Fibroblast of upper back skin (primary cell): ENCODE measurements around the gene PDE6H.

Experiments used
- DNase-seq: peaks from one replicate; pipeline ENCODE4 v3.0.0-alpha.2; 2013

The PDE6H gene

GRCh38 chr12:14976658-14977057, 3.8 kb downstream of the PDE6H start:
- no peak for DNase-seq

DNA sequence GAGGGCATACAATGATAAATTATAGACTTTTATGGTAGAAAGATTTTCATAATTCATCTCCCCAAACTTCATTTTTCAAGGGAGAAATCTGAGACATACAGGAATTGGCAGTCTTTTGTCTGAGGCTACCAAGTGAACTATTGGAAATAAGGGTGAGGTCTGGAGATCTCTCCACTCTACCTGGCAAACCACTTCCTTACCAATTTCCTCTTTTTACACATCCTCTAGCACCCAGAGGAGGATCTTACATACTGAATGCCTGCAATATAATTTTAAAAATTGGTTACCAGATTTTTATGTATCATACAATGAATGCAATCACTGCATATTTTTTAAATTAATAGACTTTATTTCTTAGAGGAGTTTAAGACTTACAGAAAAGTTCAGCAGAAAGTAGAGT, 6.6 kb downstream of the PDE6H start:
- no peak for DNase-seq

DNA sequence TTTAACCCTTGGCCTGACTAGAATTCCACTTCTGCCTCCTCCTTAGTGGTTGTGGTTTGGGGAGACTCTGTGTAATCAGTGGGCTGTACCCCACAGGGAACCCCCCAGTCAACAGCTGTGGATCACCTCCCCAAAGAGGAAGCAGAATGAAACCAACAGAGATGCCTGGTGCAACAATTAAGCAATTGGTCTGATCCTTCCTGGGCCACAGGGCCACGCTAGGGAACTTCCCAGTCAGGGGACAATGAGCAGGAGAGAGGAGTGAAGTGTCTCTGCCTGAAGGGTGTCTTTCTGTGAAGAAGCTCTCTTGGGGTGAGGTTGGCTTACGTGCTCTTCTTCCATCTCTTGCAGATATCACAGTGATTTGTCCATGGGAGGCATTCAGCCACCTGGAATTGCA, 8.2 kb downstream of the PDE6H start:
- no peak for DNase-seq

DNA sequence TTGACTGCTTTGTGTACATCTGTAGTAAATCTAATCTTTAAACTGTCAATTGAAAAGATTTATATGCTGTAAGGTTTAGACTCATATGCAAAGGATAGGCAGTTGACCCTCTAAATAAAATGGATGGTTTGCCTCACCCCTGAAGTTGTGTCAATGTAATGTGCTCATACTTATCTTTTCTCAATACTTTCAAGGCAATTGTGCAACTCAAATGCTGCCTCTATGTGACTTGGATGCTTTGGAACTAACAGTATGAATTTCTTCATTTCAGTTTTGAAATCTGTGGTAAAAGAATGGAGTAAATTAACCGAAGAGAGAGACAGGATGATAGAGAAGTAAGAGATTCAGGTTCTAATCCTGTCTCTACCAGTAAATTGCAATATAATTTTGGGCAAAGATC, 9.7 kb downstream of the PDE6H start:
- DNase-seq: no peak

GRCh38 chr12:14982991-14983390, 10.1 kb downstream of the PDE6H start:
- DNase-seq: no peak

GRCh38 chr12:14984036-14984435, 11.2 kb downstream of the PDE6H start:
- no peak for DNase-seq

DNA sequence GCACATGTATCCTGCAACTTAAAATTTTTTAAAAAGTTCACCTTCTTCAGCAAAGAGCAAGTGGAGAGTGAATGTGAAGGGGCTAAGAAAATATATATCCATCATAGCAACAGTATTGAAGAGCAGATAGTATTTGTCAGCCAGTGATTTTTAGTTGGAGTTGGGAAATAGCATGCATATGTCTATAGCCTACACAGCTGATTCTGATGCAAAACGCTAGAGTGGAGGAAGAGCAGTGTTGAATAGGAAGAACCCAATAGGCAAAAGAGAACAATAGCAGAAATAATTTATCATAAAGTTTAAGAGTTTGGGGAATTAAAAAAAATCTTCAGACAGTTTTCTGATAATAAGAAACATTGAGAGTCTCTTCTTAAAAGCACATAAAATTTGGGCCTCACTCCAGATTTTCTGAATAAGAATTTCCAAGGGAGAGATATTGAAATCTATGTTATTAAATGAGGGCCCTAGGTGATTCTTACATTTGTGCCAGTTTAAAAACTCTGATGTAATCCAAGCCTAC, 12.0 kb downstream of the PDE6H start:
- DNase-seq: no peak

DNA sequence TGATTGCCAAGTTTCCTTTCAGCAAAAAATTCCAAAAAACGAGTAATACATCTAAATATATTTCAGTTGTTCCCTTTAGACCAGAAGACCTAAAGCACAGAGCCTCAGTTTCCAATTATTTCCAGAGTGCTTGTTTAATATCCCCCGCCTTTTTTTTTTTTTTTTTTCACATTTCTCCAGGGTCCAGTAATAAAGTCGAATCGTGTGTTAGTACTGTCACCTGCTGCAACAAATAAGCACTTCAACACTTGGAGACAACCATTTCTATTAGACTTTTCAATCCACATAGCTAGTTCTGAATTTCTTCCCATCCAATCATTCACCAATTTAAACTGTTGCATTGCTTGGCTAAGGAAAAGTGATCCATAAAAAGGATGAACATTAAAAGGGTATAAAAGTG, 13.6 kb downstream of the PDE6H start:
- DNase-seq: no peak

DNA sequence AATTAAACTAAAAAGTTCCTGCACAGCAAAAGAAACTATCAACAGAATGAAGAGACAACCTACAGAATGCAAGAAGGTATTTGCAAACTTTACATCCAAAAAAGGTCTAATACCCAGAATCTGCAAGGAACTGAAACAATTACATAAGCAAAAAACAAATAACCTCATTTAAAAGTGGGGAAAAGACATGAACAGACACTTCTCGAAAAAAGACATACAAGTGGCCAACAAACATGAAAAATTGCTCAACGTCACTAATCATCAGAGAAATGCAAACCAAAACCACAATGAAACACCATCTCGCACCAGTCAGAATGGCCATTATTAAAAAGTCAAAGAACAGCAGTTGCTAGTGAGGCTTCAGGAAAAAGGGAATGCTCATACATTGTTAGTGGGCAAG, 15.2 kb downstream of the PDE6H start:
- no peak for DNase-seq

- DNase-seq: no peak
These were observed 16.9 kb downstream of the PDE6H start for GRCh38 chr12:14989790-14990189.

DNA sequence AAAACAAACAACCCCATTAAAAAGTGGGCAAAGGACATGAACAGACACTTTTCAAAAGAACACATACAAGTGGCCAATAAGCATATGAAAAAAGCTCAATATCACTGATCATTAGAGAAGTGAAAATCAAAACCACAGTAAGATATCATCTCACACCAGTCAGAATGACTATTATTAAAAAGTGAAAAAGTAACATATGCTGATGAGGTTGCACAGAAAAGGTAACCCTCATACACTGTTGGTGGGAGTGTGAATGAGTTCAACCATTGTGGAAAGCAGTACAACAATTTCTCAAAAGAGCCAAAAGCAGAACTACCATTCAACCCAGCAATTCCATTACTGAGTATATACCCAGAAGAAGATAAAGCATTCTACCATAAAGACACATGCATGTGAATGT, 18.2 kb downstream of the PDE6H start:
- no peak for DNase-seq

DNA sequence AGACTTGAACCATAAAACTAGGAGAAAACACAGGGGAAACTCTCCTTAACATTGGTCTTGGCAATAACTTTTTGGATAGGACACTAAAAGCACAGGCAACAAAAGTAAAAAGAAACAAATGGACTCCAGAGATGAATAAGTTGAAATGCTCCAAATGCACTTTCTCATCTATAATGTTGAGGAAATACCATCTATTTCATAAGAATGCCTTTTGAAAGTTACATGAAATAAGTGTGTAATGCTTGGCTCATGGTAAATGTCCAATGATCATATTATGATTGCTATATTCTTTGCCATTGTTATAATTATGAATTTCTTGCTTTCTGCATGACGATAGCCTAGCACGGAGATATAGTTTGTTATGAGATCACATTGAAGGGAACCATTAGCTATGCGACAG, 19.8 kb downstream of the PDE6H start:
- DNase-seq: no peak

DNA sequence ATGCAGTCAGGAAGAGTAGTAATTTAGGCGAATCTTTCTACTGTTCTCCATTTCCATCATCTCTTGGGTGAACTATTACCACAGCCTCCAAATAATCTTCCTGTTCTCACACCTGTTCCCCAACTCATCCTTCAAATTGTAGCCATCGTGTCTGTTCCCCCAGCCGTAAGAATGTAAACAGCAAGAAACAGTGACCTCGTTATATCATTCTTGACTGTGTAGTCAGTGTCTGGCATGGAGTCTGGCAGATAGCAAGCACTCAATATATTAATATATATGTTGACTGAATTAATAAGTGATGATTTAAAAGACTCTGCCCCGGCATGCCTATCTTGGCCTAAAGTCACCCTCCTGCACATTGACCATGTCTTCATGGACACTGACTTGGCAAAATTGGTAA, 20.3 kb downstream of the PDE6H start:
- peak; percentile 17 for DNase-seq

- DNase-seq: peak; percentile 52
These were observed 20.9 kb downstream of the PDE6H start for GRCh38 chr12:14993537-14994266.

GRCh38 chr12:14994610-14995009, 21.8 kb downstream of the PDE6H start:
- DNase-seq: no peak

DNA sequence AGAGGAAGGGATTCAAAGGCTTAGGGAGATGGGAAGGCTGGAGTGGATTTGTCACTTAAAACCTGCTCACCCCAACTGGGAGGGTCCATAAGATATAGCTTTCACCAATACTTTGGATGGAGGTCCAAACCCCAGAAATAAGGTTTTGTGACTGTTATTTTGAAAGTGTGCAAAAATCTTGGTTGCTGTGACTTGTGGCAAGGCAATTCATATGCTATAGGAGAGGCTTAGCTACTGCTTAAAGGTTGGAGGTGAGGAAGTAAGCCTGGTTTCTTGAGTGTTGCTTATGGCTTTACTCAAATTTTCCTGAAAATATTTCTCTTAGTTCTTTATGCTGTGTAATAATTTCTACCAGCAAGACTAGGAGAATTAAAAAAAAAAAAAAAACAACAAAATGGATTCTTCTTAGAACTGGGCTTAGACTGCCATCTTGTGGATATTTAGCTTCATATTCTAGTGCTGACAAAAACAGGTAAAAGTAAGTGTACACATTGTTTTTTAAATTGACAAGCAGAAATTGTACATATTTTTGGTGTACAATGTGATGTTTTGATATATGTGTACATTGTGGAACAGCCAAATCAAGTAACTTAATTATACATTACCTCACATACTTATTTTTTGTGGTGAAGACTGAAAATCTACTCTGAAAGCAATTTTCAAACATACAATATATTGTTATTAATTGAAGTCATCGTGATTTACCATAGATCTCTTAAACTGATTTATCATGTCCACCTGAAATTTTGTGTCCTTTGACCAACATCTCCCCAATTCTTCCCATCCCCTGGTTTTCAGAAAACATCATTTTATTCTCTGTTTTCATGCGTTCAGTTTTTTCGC, 23.0 kb downstream of the PDE6H start:
- peak; percentile 68 for DNase-seq

DNA sequence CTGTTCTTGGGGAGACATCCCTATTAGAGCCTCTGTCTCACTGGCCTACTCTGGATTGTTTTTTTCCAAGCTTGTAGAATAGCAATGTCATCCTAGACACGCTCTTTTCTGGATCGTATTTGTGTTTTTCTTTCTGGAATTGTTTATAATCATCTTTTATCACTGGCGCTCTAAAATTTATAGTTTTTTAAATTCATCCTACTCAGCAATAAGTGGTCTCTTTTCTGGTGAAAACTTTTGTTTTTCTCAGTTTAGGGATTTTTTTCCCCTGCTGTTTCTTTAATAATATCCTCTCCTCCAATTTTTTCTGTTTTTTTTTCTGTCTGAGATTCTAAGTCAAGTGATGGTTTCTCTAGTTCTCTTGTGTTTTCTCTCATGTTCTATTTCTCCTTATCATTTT, 25.2 kb downstream of the PDE6H start:
- no peak for DNase-seq

DNA sequence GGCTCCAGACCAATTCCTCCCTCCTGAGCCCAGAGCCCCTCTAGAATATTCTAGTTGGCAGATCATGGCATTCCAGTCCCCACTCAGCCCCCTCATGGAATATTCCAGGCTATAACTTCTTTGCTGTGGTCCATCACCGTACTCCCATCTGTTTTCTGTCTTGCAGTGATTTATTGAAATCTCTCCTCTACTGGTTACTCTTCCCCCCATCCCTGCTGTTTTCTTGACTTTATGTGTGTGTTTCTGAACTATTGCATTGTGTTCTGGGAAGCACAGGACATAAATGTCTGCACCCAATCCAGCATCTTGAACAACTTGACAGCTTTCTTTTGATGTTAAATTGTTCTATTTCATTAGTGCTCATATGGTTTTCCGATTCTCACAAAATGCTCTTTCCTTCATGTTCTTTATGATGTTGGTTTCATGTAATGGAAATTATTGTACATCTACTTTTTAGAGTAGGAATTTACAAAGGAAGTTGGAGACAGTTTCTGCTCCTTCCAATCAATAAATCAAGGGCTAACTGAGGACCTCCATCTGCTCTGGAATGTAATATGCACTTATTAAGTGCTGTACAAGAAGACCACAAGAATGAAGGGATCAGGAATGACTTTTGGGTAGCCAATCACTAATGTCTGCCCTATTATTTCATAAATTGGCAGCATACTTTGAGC, 26.3 kb downstream of the PDE6H start:
- peak; percentile 96 for DNase-seq

GRCh38 chr12:14999695-15000365, 27.0 kb downstream of the PDE6H start:
- no peak for DNase-seq

GRCh38 chr12:15000575-15000974, 27.7 kb downstream of the PDE6H start:
- no peak for DNase-seq

DNA sequence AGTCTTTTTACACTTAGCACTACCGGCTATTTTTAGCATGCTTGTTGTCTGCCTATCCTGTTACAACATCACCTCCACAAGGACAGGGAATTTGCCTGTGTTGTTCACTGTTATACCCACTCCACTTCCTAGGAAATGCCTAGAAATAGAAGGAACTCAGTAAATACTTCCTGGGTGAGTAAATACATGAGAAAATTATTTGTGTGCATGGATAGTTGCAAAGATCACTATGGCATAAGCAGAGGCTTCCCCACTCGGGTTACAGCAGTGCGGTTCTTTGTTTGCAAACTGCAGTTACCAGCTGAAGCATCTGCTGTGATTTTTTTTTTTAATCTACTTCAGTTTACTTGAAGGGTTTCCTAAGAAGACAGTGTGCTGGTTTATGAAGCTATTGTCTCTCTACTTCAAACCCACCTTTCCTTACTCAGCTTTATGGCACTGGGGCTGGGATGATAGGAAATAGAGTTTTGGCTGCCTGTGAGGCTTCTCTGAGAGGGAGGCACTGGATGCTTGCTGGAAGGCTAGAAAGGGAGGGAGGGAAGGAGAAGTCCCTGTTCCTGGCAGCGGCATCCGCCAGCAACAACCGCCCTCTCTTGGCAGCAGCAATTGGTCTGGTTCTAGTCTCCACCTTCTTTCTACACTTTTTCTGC, 29.0 kb downstream of the PDE6H start:
- peak; percentile 14 for DNase-seq

DNA sequence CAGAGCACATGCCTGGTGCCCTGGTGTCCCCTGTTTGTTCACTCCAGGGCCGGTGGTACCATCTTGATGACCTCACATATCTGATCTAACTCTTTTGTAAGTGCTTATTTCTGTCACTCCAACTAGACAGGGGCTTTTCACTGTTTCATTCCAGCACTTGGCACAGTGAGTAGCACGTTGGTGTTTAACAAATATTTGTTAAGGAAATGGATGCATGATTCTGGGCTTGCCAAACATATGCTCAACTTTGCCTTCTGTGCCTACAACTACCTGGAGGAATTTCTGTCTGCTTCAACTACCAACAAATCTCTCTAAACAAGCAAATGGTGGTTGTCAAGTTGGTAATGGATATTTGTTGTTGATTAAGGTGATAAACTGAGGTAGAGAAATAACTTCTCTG, 31.6 kb downstream of the PDE6H start:
- DNase-seq: no peak

- DNase-seq: no peak
These were observed 32.2 kb downstream of the PDE6H start for GRCh38 chr12:15005064-15005463.
